ENCODE measurements around the gene RRAD.
"Not testable (repeated sequence)": the region's sequence is repeated elsewhere in the genome, so short reads cannot be mapped to it uniquely, and the experiment has no call there.

RRAD gene

DNA sequence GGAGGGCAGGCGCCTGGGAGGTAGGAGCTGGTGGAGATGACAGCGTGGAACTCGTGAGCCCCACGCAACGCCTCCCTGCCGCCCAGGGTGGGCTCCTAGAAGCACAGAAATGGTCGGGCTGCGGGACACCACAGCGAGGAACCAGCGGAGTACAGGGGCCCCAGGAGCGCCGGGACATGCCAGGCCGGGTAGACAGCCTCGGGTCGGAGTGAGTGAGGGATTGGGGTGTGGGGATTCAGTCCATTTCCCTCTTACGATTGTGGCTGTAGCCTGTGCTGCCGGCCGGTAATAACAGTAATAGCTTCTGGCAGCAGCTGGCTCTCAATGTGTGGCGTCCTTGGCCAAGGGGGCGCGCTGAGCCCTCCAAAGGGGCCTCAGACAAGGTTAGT lies 23.5 kb upstream of the RRAD start:
- peak overlapping the region; percentile 50 for H3K4me3 ChIP-seq (ENCODE audit: control insufficient read depth, low read depth, low read length)
- no peak for DNase-seq (ENCODE audit: low read depth)
- TF ChIP-seq, protein P1, sequence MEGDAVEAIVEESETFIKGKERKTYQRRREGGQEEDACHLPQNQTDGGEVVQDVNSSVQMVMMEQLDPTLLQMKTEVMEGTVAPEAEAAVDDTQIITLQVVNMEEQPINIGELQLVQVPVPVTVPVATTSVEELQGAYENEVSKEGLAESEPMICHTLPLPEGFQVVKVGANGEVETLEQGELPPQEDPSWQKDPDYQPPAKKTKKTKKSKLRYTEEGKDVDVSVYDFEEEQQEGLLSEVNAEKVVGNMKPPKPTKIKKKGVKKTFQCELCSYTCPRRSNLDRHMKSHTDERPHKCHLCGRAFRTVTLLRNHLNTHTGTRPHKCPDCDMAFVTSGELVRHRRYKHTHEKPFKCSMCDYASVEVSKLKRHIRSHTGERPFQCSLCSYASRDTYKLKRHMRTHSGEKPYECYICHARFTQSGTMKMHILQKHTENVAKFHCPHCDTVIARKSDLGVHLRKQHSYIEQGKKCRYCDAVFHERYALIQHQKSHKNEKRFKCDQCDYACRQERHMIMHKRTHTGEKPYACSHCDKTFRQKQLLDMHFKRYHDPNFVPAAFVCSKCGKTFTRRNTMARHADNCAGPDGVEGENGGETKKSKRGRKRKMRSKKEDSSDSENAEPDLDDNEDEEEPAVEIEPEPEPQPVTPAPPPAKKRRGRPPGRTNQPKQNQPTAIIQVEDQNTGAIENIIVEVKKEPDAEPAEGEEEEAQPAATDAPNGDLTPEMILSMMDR (IDR thresholded peaks at IDR 0.05; ENCODE audit: control insufficient read depth, insufficient read depth, low read depth, low read length, missing control alignments), result no peak

- TF ChIP-seq, protein P1 (IDR thresholded peaks at IDR 0.05; ENCODE audit: control insufficient read depth, insufficient read depth, low read depth, low read length, missing control alignments), result no peak
- peak overlapping the region; percentile 50 for H3K4me3 ChIP-seq (ENCODE audit: control insufficient read depth, low read depth, low read length)
- DNase-seq (ENCODE audit: low read depth), result no peak
Measured at GRCh38 chr16:66948134-66948836, 22.9 kb upstream of the RRAD start.

GRCh38 chr16:66947302-66948065 lies 22.1 kb upstream of the RRAD start:
- TF ChIP-seq, protein P1 (IDR thresholded peaks at IDR 0.05; ENCODE audit: control insufficient read depth, insufficient read depth, low read depth, low read length, missing control alignments), result peak; percentile 82
- peak overlapping the region; percentile 50 for H3K4me3 ChIP-seq (ENCODE audit: control insufficient read depth, low read depth, low read length)
- peak; percentile 53 for DNase-seq (ENCODE audit: low read depth)

- no peak overlapping the region for H3K4me3 ChIP-seq (ENCODE audit: control insufficient read depth, low read depth, low read length)
- TF ChIP-seq, protein P1 (IDR thresholded peaks at IDR 0.05; ENCODE audit: control insufficient read depth, insufficient read depth, low read depth, low read length, missing control alignments), result no peak
- DNase-seq (ENCODE audit: low read depth), result no peak
Measured at GRCh38 chr16:66946974-66947301, 21.6 kb upstream of the RRAD start.

GRCh38 chr16:66946541-66946940 lies 21.2 kb upstream of the RRAD start:
- TF ChIP-seq, protein P1 (IDR thresholded peaks at IDR 0.05; ENCODE audit: control insufficient read depth, insufficient read depth, low read depth, low read length, missing control alignments), result no peak
- no peak overlapping the region for H3K4me3 ChIP-seq (ENCODE audit: control insufficient read depth, low read depth, low read length)

GRCh38 chr16:66945939-66946338 lies 20.6 kb upstream of the RRAD start:
- no peak for DNase-seq (ENCODE audit: low read depth)
- no peak overlapping the region for H3K4me3 ChIP-seq (ENCODE audit: control insufficient read depth, low read depth, low read length)
- TF ChIP-seq, protein P1 (IDR thresholded peaks at IDR 0.05; ENCODE audit: control insufficient read depth, insufficient read depth, low read depth, low read length, missing control alignments), result no peak

More at GRCh38 chr16:66946541-66946940, 21.2 kb upstream of the RRAD start:
- DNase-seq (ENCODE audit: low read depth), result no peak

DNA sequence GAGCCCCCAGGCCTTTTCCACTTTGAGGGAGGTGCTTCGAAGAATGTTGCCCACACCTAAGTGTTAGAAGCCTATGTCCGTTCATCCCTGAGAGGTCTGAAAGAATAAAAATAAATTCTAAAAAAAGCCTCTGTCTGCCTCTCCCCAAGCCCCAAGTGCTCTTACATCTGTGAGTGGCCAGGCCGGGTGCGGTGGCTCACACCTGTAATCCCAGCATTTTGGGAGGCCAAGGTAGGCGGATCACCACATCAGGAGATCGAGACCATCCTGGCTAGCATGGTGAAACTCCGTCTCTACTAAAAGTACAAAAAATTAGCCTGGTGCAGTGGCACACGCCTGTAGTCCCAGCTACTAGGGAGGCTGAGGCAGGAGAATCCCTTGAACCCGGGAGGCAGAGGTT lies 19.6 kb upstream of the RRAD start:
- not testable (repeated sequence) for H3K4me3 ChIP-seq (ENCODE audit: control insufficient read depth, low read depth, low read length); DNase-seq (ENCODE audit: low read depth)

Measured in AG09309 (cell line).